OCI-LY7 (cell line): ENCODE data around the gene IGDCC3.

Experiments
- CTCF ChIP-seq: fragments of 200-600 bp; sonication (generic); conservative IDR thresholded peaks from 2 replicates; pipeline ENCODE4 v1.5.1; 2014; ENCODE audit warnings: mild to moderate bottlenecking, antibody characterized with exemption, low read length, moderate library complexity, mixed read lengths
- EZH2phosphoT487 ChIP-seq: fragments of 200-600 bp; sonication (generic); IDR thresholded peaks from 2 replicates; pipeline ENCODE4 v1.6.1; 2018; ENCODE audit warnings: low read depth, borderline replicate concordance, mild to moderate bottlenecking, mixed run types, antibody characterized with exemption, low read length, moderate library complexity, mixed read lengths

GRCh38 chr15:65336493-65337435, 41.0 kb downstream of the IGDCC3 start:
- TF ChIP-seq CTCF = no peak
- TF ChIP-seq EZH2phosphoT487 = no peak
